GM12878 (cell line): Measurements from ENCODE around the gene AFF1. TPM values are rescaled to one million over a fixed set of nuclear protein-coding genes. Genes with fewer than 3 reads are reported as not detected.
A peak's percentile ranks its signal among the peaks of the same experiment; 100 is the strongest.

Experiments
- ATAC-seq: fragments of 200-7000 bp; cut with Tn5 transposase; 3 replicates; pipeline ENCODE4 v1.9.1; 2020; ENCODE audit warnings: mild to moderate bottlenecking, moderate library complexity
- BruUV-seq: library from RNA; stranded (reverse); fragments of 400-500 nt; replicated peaks from 2 replicates; lab custom pipeline; 2021; lab: Mats Ljungman, UMichigan
- CTCF ChIA-PET: fragments of 300-600 bp; sonication (Branson Sonifier 250); formaldehyde crosslinking; extraction: SDS; loops from one replicate; lab custom pipeline; 2021; ENCODE audit warnings: inconsistent platforms; lab: Yijun Ruan, JAX
- POLR2A ChIA-PET: fragments of 350-600 bp; formaldehyde crosslinking; extraction: SDS; loops from one replicate; lab custom pipeline; 2021; ENCODE audit warnings: inconsistent platforms; lab: Charles Lee
- RAD21 ChIA-PET: fragments of 300-600 bp; sonication (Branson Sonifier 250); formaldehyde crosslinking; loops from one replicate; lab custom pipeline; 2023; ENCODE audit warnings: antibody characterized with exemption; ENCODE audit not compliant: unreplicated experiment; lab: Charles Lee
- SMC1A ChIA-PET: fragments of 300-600 bp; sonication (Branson Sonifier 250); formaldehyde crosslinking; loops from one replicate; lab custom pipeline; 2023; ENCODE audit not compliant: unreplicated experiment, uncharacterized antibody; lab: Charles Lee
- DNase-seq: peaks from one replicate; pipeline ENCODE4 v3.0.0-alpha.2; 2011; ENCODE audit warnings: low read depth, low spot score
- FAIRE-seq: peaks from 3 replicates; lab custom pipeline; 2011; peaks lifted over from hg19 to GRCh38; lab: Jason Lieb, UNC
- H2AFZ ChIP-seq: 2 replicates; pipeline ENCODE4 v1.6.0; 2011; ENCODE audit warnings: low read depth, low read length, control low read depth; ENCODE audit not compliant: control insufficient read depth
- H3K27ac ChIP-seq: 2 replicates; pipeline ENCODE4 v1.5.1; 2011; ENCODE audit warnings: control low read depth; ENCODE audit not compliant: control insufficient read depth, insufficient read depth
- H3K27me3 ChIP-seq, 2 experiments: replicated peaks in 1 of 2; 2 replicates each; pipeline versions ENCODE4 v1.6.0 to v1.6.1; 2011; ENCODE audit warnings: low read length in 1 of 2; ENCODE audit not compliant: control insufficient read depth in 2 of 2, insufficient read depth in 2 of 2
- H3K36me3 ChIP-seq, 2 experiments: 2 replicates each; pipeline ENCODE4 v1.5.1; 2011; ENCODE audit warnings: low read length in 1 of 2; ENCODE audit not compliant: control insufficient read depth in 2 of 2, insufficient read depth in 2 of 2
- H3K4me1 ChIP-seq: 2 replicates; pipeline ENCODE4 v1.6.1; 2011; ENCODE audit warnings: mild to moderate bottlenecking, low read length, moderate library complexity, mixed read lengths; ENCODE audit not compliant: control insufficient read depth, insufficient read depth
- H3K4me2 ChIP-seq: 2 replicates; pipeline ENCODE4 v1.6.0; 2011; ENCODE audit warnings: control low read depth; ENCODE audit not compliant: control insufficient read depth, insufficient read depth
- H3K4me3 ChIP-seq: fragments of 200-600 bp; sonication (generic); 2 replicates; pipeline ENCODE4 v1.5.1; 2016
- H3K79me2 ChIP-seq: 2 replicates; pipeline ENCODE4 v1.6.0; 2011; ENCODE audit warnings: low read length; ENCODE audit not compliant: control insufficient read depth, insufficient read depth
- H3K9ac ChIP-seq: 2 replicates; pipeline ENCODE4 v1.8.0; 2011; ENCODE audit warnings: low read length, control low read depth, mixed read lengths; ENCODE audit not compliant: control insufficient read depth, insufficient read depth
- H3K9me3 ChIP-seq: replicated peaks from 3 replicates; pipeline ENCODE4 v1.5.1; 2011; ENCODE audit warnings: mild to moderate bottlenecking, low read length; ENCODE audit not compliant: control insufficient read depth, insufficient read depth
- H4K20me1 ChIP-seq: 2 replicates; pipeline ENCODE4 v1.6.0; 2011; ENCODE audit not compliant: control insufficient read depth, insufficient read depth
- E2F8 ChIP-seq: fragments of 450-650 bp; IDR thresholded peaks from 2 replicates; pipeline ENCODE4 v1.6.1; 2018; ENCODE audit warnings: mild to moderate bottlenecking, low read depth, moderate library complexity; ENCODE audit not compliant: partially characterized antibody
- ETV6 ChIP-seq, 2 experiments: fragments of 450-650 bp in 1 of 2; IDR thresholded peaks in 1 of 2; conservative IDR thresholded peaks in 1 of 2; 2 replicates each; pipeline ENCODE4 v1.6.1; 2014; ENCODE audit warnings: antibody characterized with exemption in 1 of 2, borderline replicate concordance in 1 of 2, low read depth in 1 of 2, mild to moderate bottlenecking in 1 of 2, moderate library complexity in 1 of 2
- FOXK2 ChIP-seq: fragments of 450-650 bp; IDR thresholded peaks from 2 replicates; pipeline ENCODE4 v1.6.1; 2017; ENCODE audit warnings: mild to moderate bottlenecking, moderate library complexity
- LARP7 ChIP-seq: fragments of 450-650 bp; IDR thresholded peaks from 2 replicates; pipeline ENCODE4 v1.6.1; 2017; ENCODE audit warnings: mild to moderate bottlenecking
- NFYB ChIP-seq: IDR thresholded peaks from 2 replicates; pipeline ENCODE4 v1.6.1; 2011; ENCODE audit warnings: low read depth, mild to moderate bottlenecking, low read length, improper control_type of control experiment, moderate library complexity; ENCODE audit not compliant: insufficient read depth
- RFX5 ChIP-seq: IDR thresholded peaks from 2 replicates; pipeline ENCODE4 v1.6.1; 2011; ENCODE audit warnings: low read depth, low read length, improper control_type of control experiment
- RUNX3 ChIP-seq: IDR thresholded peaks from 2 replicates; pipeline ENCODE4 v1.6.1; 2012; ENCODE audit warnings: low read length, inconsistent platforms
- WRNIP1 ChIP-seq: IDR thresholded peaks from 2 replicates; pipeline ENCODE4 v1.6.1; 2011; ENCODE audit warnings: low read depth, low read length, improper control_type of control experiment, borderline replicate concordance
- YY1 ChIP-seq: IDR thresholded peaks from 2 replicates; pipeline ENCODE4 v1.6.1; 2011; ENCODE audit warnings: low read depth, mild to moderate bottlenecking, low read length
- ZBTB33 ChIP-seq: fragments of 450-650 bp; IDR thresholded peaks from 2 replicates; pipeline ENCODE4 v1.6.1; 2017; ENCODE audit warnings: mild to moderate bottlenecking
- ZNF24 ChIP-seq: fragments of 450-650 bp; IDR thresholded peaks from 2 replicates; pipeline ENCODE4 v1.6.1; 2017; ENCODE audit warnings: antibody characterized with exemption, mild to moderate bottlenecking
- WGBS: methylation state at CpG from one replicate; pipeline ENCODE4 v1.1.6; 2016; ENCODE audit warnings: low lambda C conversion rate; ENCODE audit not compliant: insufficient replicate concordance, insufficient coverage; ENCODE audit errors: missing lambda C conversion rate; 5-methylcytosine and 5-hydroxymethylcytosine counted together
- in situ Hi-C: fragments of 300-500 bp; cut with MboI; formaldehyde crosslinking; loops from 9 replicates; pipeline ENCODE4 v1.14.3; 2018; ENCODE audit warnings: mixed read lengths
- intact Hi-C: fragments of 100-400 bp; cut with micrococcal nuclease; formaldehyde crosslinking; loops from one replicate; pipeline ENCODE4 v1.14.2; 2022; ENCODE audit not compliant: unreplicated experiment
- polyA plus RNA-seq, 11 experiments: library from polyadenylated mRNA; depleted of rRNA in 4 of 11; unstranded in 6 of 11; stranded (reverse) in 5 of 11; fragments of >200 nt; fragmentation: Nextera tagmentation in 4 of 11; fragmentation: Illumina TruSeq in 1 of 11; extraction: Ambion mirVana in 4 of 11; extraction: Trizol in 1 of 11; gene quantifications; 1 replicate in 1 of 11; 2 replicates in 10 of 11; pipeline versions ENCODE4 v1.2.1 to v1.2.3, GENCODE V29; 2011 to 2016; ENCODE audit warnings: inconsistent platforms in 2 of 11, missing spikeins in 2 of 11, low read depth in 1 of 11
- total RNA-seq, 4 experiments: library from RNA; depleted of rRNA in 3 of 4; stranded (reverse); fragments of >200 nt in 3 of 4; fragmentation: Illumina TruSeq in 1 of 4; extraction: Trizol in 1 of 4; gene quantifications; 2 replicates each; pipeline versions ENCODE4 v1.2.1 to v1.2.3, GENCODE V29; 2013 to 2021
- TF ChIP-seq, protein P1 (sequence below): IDR thresholded peaks from 2 replicates; pipeline ENCODE4 v1.6.1; 2012; ENCODE audit warnings: low read depth, low read length, improper control_type of control experiment
- TF ChIP-seq, protein P2 (sequence below): fragments of 450-650 bp; IDR thresholded peaks from 2 replicates; pipeline ENCODE4 v1.6.1; 2017; ENCODE audit warnings: low read depth, mild to moderate bottlenecking, moderate library complexity
- TF ChIP-seq, protein P3 (sequence below): fragments of 450-650 bp; IDR thresholded peaks from 2 replicates; pipeline ENCODE4 v1.6.1; 2017; ENCODE audit warnings: mild to moderate bottlenecking, low read depth, inconsistent platforms; ENCODE audit not compliant: poor library complexity, severe bottlenecking

The AFF1 gene
- total and polyA plus RNA-seq, 10 of the 15 experiments (the other 5 are each of a cell fraction or from before 2014, with no cell fraction given), result 3.5 to 56.1 (median 21.5) TPM

DNA sequence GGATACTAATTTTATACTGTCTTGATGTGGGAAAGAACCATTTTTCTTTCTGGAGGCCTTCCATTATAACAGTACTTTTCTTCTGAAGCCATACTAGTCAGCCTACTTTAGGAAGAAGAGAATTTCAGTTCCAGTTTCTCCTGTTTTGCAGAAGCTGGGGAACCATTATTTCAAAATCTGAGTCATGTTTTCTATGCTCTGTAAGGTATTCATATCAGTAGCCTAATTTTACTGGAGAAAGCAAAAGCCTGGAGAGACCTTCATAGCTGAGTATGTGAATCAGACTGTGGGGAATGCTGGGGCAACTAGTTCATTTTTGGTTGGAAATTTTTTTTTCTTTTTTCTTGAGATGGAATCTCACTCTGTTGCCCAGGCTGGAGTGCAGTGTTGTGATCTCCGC, 22.4 kb downstream of the AFF1 start:
- peaks cover 44% of the 10 kb centered on the region for H3K4me1 ChIP-seq
- peak overlapping the region; percentile 76 for H3K4me2 ChIP-seq
- 93% methylated on average over 1 of the region's 1 CpG for WGBS
- no peaks in the 10 kb centered on the region for H4K20me1 ChIP-seq
- H3K4me3 ChIP-seq, result 0 out of 2 replicates have a peak overlapping the region, but pooled peaks have one; percentile 1
- intact Hi-C loops (no loop called here), in situ Hi-C loops (no loop called here)
- peak; percentile 55 for DNase-seq
- no peaks in the 10 kb centered on the region for H3K27me3 ChIP-seq
- BruUV-seq, result no TSS peak
- peak; percentile 18 for FAIRE-seq
- peaks cover 0 to 2% of the 10 kb centered on the region in 2 experiments; a peak in 1 of 4 replicates for H3K36me3 ChIP-seq
- no peaks in the 10 kb centered on the region for H3K9me3 ChIP-seq
- peak; percentile 42 for ATAC-seq
- peaks cover 77% of the 10 kb centered on the region for H3K79me2 ChIP-seq
- H3K27ac ChIP-seq, result peak overlapping the region; percentile 66
- CTCF ChIA-PET, result interaction anchor here (0.5 to 1.3 kb wide), 6 partner anchors 11 to 389 kb away, joined by 3 to 6 read pairs (median 4); partner anchors contain the start of gene AFF1
- POLR2A ChIA-PET, result interaction anchor here (0.6 to 2.8 kb wide), 7 partner anchors 12 to 230 kb away, joined by 3 to 12 read pairs (median 5); no protein-coding TSS in a partner anchor
- H3K9ac ChIP-seq, result no peak overlapping the region; the same call in 1 of the 2 replicates
- H2AFZ ChIP-seq, result no peak overlapping the region
- RAD21 ChIA-PET, result interaction anchor here (1.0 to 2.0 kb wide), 5 partner anchors 18 to 115 kb away, joined by 4 to 8 read pairs (median 4); partner anchors contain the start of gene AFF1
- SMC1A ChIA-PET, result interaction anchor here (1.0 to 7.4 kb wide), 7 partner anchors 16 to 54 kb away, joined by 3 to 156 read pairs (median 4); partner anchors contain the start of gene AFF1
- TF ChIP-seq RUNX3 (peak; percentile 35), ZNF24 (no peak), ZBTB33 (no peak), ETV6 (conservative IDR thresholded peaks at IDR 0.05 in 1 of 2, IDR thresholded peaks at IDR 0.05 in 1 of 2; ENCODE audit: borderline replicate concordance in 1 of 2, low read depth in 1 of 2) (peak in 1 of 2 experiments; percentile 15; a peak in 1 of 4 replicates), WRNIP1 (no peak), LARP7 (no peak), RFX5 (no peak), YY1 (peak; percentile 17; the same call in 1 of the 2 replicates), FOXK2 (no peak), E2F8 (no peak), NFYB (no peak)
- TF ChIP-seq, protein P1, sequence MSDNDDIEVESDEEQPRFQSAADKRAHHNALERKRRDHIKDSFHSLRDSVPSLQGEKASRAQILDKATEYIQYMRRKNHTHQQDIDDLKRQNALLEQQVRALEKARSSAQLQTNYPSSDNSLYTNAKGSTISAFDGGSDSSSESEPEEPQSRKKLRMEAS, result no peak
- TF ChIP-seq, protein P2, sequence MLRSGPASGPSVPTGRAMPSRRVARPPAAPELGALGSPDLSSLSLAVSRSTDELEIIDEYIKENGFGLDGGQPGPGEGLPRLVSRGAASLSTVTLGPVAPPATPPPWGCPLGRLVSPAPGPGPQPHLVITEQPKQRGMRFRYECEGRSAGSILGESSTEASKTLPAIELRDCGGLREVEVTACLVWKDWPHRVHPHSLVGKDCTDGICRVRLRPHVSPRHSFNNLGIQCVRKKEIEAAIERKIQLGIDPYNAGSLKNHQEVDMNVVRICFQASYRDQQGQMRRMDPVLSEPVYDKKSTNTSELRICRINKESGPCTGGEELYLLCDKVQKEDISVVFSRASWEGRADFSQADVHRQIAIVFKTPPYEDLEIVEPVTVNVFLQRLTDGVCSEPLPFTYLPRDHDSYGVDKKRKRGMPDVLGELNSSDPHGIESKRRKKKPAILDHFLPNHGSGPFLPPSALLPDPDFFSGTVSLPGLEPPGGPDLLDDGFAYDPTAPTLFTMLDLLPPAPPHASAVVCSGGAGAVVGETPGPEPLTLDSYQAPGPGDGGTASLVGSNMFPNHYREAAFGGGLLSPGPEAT, result peak; percentile 75; the same call in 1 of the 2 replicates
- TF ChIP-seq, protein P3, sequence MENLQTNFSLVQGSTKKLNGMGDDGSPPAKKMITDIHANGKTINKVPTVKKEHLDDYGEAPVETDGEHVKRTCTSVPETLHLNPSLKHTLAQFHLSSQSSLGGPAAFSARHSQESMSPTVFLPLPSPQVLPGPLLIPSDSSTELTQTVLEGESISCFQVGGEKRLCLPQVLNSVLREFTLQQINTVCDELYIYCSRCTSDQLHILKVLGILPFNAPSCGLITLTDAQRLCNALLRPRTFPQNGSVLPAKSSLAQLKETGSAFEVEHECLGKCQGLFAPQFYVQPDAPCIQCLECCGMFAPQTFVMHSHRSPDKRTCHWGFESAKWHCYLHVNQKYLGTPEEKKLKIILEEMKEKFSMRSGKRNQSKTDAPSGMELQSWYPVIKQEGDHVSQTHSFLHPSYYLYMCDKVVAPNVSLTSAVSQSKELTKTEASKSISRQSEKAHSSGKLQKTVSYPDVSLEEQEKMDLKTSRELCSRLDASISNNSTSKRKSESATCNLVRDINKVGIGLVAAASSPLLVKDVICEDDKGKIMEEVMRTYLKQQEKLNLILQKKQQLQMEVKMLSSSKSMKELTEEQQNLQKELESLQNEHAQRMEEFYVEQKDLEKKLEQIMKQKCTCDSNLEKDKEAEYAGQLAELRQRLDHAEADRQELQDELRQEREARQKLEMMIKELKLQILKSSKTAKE, result peak; percentile 46
